Measurements from ENCODE around the gene WRAP53.

Gene WRAP53

GRCh38 chr17:7747635-7748071 lies 59.4 kb downstream of the WRAP53 start:
- DNase-seq = no peak

GRCh38 chr17:7748076-7748775 lies 59.9 kb downstream of the WRAP53 start:
- DNase-seq = no peak

- DNase-seq = no peak
Measured at GRCh38 chr17:7750321-7750821, 62.1 kb downstream of the WRAP53 start.
